Measurements from ENCODE around the gene ADK.
"Not testable (repeated sequence)": the region's sequence is repeated elsewhere in the genome, so short reads cannot be mapped to it uniquely, and the experiment has no call there.

The ADK gene

DNA sequence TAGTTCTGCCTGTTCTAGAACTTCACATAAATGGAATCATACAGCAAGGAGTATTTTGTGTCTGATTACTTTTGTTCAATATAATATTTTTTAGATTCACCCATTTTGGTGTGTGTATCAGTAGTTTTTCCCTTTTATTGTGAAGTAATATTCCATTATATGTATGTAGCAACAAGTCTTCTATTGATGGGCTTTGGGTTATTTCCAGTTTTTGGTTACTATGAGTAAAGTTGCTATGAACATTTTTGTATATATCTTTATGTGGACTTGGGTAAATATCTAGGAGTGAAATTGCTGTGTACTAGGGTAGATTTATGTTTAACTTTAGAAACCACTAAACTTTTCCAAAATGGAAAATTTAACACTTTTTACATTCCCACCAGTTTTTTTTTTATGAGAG, 35.7 kb downstream of the ADK start:
- DNase-seq (ENCODE audit: low read depth): no peak

DNA sequence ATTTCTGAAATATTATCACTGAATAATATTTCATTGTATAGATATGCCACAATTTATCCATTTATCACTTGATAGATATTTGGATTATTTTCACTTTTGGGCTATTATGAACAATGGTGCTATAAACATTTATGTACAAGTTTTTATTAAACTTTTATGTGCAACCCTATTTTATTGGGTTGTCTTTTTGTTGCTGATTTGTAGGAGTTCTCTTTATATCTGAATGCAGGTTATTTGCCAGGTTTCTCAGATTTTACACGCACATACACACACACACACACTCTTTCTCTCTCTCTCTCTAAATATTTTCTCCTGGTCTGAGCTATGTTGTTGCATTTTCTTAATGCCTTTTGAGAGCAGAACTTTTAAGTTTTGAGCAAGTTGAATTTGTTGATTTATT, 36.2 kb downstream of the ADK start:
- DNase-seq (ENCODE audit: low read depth): no peak

DNA sequence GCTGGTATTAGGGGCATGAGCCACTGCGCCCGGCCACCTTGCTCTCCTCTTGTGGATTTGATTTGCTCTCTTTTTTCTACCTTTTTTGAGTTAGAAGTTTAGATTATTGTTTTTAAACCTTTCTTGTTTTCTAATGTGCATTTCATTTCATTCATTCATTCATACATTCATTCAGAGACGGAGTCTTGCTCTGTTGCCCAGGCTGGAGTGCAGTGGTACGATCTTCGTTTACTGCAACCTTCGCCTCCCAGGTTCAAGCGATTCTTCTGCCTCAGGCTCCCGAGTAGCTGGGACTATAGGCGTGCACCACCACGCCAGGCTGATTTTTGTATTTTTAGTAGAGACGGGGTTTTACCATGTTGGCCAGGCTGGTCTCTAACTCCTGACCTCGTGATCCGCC, 37.6 kb downstream of the ADK start:
- DNase-seq (ENCODE audit: low read depth): not testable (repeated sequence)

DNA sequence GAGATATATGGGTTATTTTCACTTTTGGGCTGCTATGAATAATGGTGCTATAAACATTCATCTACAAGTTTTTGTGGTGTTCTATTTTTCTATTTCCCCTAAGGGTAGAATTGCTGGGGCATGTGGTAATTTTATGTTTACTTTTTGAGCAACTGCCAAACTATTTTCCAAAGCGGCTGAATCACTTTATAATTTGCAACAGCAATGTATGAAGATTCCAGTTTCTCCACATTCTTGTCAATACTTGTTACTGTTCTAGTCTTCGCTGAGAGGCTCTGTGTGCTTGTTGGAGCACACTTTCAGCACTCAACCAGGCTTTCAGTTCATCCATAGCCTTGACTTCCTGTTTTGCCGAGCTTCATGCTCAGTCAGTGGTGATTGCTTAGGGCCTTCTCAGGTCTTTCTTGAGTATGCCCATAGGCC, 39.0 kb downstream of the ADK start:
- no peak for DNase-seq (ENCODE audit: low read depth)

DNA sequence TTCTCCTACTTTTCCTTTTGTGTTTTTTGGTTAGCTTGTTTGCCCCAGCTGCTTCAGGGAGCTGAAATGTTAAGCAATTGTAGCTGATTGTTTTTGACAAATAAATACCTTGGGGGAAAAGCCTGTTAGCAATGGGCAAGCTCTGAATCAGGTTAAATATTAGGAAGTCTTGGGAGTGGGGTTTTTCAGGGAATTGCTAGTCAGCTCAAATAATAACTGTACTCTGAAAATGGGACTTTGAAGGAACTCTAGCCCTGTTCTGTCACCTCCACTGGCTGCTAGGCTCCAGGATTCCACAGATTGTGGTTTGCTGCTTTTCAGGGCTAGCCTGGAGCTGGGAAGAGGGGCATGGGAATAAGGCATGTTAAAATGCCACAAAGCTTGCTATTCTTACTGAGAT, 39.5 kb downstream of the ADK start:
- no peak for DNase-seq (ENCODE audit: low read depth)

DNA sequence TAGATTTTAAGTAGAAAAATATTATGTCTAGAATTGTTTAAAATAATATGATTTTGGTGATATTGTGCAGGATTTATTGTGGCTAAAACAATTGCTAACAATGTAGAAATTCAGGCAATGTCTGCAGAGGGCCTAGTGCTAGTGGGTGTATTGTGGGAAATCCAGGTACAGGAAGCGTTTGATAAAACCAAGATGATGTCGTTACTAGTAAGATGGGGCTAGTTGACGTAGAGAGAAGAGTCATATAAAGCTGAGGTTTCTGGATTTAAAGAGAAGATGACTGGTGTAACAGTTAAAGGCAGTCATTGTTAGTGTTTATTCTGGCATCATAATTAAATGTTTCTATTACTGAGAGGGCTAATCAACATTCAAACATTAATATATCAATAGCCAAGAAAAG, 43.5 kb downstream of the ADK start:
- no peak for DNase-seq (ENCODE audit: low read depth)

DNA sequence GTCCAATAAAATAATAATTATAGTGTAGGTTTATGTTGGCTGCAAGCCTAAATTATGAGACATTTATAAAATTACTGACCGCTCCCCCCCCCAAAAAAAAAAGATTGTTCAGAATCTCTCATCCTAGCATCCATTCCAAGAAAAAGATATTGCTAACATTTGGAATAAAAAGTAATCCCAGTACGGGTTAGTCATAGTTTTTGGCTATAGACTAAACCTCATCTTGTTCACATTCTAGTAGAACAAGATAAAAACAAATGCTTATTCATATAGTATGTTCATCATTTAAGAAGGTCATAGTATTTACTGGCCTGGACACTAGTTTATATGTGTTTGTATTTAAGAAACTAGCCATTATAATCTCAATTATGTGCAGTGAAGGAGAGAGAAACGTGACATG, 44.0 kb downstream of the ADK start:
- DNase-seq (ENCODE audit: low read depth): no peak

DNA sequence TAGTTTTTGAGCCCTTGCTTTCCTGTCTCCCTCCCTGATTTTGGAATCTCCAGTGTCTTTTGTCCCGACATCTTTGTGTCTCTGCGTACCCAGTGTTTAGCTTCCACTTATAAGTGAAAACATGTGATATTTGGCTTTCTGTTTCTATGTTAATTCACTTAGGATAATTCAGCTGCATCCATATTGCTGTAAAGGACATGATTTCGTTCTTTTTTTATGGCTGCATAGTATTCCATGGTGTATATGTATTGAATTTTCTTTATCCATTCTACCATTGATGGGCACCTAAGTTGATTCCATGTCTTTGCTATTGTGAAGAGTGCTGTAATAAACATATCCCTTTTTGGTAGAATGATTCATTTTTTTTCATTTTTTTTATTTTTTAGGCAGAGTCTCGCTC, 48.3 kb downstream of the ADK start:
- no peak for DNase-seq (ENCODE audit: low read depth)

DNA sequence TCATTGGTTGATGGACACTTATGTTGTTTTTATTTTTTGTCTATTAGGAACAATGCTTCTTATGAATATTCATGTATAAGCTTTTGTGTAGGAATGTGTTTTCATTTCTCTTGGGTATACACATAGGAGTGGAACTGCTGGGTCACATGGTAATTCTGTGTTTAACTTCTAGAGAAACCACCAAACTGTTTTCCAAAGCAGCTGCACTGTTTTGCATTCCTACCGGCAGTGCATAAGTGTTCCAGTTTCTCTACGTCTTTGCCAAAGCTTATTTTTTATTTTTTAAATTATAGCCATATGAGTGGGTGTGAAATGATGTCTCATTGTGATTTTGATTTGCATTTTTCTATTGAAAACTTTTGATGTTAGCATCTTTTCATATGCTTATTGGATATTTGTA, 51.3 kb downstream of the ADK start:
- no peak for DNase-seq (ENCODE audit: low read depth)

DNA sequence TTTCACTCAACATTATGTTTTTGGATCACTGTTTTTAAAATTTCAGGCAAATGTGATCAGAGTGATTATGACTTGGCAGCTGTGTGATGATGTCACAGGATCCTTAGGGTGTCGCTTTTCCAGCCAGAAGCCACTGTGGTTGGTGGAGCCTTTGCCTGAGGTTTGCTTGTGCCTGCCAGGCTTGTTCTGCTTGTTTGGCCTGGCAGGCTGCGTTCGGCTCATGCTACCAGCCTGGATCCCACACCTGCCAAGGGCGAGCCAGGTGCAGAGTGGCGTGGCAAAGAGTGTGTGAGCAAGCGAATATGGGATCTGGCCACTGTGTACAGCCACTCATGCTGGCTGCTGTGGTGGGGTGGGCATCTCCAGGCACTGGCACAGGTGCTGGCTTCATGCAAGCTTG, 55.7 kb downstream of the ADK start:
- DNase-seq (ENCODE audit: low read depth): no peak

DNA sequence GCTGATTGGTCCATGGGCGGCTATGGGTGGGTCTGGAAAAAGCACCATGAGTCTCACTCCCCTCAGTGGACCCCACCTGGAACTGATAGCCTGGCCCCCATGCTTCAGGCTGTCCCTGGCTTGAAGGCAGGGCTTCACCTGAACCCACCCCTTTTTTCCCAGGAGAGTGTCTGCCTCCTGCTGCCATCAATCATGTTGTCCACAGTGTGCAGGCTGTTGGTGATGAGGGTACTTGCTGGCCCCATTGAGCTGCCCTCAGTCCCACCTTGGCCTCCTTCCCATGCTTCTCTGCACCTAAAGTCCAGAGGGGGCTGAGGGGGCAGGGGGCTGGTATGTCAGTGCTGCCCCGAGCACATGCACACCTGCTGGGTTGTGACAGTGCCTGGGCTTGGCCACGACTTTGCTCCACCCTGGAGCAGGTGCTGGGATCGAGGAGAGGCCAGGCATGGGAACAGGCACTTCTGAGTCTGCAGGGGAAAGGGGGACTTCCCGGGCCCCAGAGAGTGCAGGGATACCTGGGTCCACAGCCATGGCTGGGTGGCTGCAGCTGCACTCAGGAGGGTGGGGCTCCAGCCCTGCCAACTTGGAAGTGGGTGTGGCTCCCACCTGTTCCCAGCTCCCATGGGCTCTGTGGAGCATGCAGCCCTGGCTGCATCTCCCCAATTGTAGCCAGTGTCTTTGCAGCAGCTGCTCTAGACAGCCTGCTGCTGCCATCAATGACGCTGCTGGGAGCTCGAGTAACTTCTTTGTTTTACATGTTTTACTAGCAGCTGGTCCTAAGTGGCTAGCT, 56.9 kb downstream of the ADK start:
- no peak for DNase-seq (ENCODE audit: low read depth)

DNA sequence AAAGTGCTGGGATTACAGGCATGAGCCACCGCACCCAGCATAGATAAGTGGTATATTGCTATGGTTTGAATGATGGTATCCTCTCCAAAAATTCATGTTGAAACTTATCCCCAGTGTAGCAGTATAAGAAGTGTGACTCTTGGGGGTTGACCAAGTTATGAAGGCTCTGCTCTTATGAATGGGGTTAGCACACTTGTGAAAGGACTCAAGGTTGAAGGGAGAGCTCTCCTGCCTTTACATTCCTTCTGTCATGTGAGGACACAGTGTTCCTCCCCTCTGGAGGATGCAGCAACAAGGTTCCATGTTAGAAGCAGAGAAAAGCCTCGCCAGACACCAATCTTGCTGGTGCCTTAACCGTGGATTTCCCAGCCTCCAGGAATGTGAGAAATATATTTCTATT, 58.0 kb downstream of the ADK start:
- no peak for DNase-seq (ENCODE audit: low read depth)

DNA sequence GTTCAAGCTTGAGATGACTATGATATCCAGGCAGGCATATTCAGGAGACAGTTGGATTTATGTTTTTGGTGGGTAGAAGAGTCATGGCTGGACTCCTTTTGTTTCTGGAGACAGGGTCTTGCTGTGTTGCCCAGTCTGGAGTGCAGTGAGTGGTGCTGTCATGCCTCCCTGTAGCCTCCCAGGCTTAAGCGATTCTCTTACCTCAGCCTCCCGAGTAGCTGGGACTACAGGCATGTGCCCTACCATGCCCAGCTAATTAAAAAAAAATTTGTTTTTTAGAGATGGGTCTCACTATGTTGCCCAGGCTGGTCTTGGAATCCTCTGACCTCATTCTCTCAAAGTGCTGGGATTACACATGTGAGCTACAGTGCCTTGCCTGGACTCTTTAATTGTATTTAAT, 62.0 kb downstream of the ADK start:
- no peak for DNase-seq (ENCODE audit: low read depth)

DNA sequence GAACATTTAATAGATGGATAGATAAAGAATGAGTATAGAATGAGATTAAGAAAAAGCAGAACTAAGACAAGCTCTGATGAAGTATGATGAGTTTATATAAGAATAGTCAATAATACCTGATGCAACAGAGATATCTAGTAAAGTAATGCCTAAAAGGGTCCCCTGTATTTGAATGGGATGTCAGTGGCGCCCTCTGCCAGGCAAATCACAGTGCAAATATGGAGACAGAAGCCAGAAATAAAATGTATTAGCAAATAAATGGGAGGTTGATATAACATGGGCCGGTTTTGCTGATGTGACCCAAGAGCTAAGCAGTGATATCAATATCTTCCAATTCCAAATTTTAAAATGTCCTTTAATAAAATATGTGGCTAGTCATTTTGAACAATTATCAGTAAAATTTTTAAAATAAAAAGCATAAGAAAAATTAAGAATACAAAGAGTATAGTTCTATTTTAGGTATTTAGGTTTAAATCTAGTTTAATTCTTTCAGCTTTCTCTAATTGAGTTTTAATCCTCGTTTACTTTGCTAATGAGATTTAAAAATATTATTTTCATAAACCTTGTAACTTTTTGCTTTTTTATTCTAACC, 62.6 kb downstream of the ADK start:
- peak; percentile 20 for DNase-seq (ENCODE audit: low read depth)

DNA sequence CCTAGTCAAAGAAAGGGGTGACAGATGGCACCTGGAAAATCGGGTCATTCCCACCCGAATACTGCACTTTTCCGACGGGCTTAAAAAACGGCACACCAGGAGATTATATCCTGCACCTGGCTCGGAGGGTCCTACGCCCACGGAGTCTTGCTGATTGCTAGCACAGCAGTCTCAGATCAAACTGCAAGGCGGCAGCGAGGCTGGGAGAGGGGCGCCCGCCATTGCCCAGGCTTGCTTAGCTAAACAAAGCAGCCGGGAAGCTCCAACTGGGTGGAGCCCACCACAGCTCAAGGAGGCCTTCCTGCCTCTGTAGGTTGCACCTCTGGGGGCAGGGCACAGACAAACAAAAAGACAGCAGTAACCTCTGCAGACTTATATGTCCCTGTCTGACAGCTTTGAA, 66.1 kb downstream of the ADK start:
- not testable (repeated sequence) for DNase-seq (ENCODE audit: low read depth)

DNA sequence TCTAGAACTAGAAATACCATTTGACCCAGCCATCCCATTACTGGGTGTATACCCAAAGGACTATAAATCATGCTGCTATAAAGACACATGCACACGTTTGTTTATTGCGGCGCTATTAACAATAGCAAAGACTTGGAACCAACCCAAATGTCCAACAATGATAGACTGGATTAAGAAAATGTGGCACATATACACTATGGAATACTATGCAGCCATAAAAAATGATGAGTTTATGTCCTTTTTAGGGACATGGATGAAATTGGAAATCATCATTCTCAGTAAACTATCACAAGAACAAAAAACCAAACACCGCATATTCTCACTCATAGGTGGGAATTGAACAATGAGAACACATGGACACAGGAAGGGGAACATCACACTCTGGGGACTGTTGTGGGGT, 71.4 kb downstream of the ADK start:
- DNase-seq (ENCODE audit: low read depth): not testable (repeated sequence)

DNA sequence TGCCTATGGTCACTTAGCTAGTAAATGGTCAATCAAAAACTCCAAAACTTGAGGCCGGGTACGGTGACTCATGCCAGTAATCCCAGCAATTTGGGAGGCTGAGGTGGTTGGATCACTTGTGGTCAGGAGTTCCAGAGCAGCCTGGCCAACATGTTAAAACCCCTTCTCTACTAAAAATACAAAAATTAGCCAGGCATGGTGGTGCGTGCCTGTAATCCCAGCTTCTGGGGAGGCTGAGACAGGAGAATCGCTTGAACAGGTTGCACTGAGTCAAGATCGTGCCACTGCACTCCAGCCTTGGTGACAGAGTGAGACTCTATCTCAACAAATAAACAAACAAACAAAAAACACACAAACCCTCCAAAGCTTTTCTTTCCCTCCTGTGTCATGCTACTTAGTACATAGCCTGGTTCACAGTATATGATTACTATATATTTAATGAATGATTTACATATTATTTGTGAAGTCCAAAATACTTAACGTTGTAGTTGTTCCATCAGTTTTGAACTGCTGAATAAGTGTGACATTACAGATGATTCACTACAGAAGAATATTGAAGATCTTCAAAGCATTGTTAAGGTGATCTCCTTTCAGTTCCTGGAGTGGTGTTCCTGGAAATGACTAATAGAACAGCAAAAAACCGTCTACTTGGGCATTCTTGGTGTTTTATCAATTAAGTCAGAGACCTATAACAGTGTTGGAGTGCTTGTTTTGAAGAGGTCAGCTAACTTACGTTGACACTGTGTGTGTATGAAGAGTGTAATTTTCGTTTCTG, 72.9 kb downstream of the ADK start:
- no peak for DNase-seq (ENCODE audit: low read depth)

DNA sequence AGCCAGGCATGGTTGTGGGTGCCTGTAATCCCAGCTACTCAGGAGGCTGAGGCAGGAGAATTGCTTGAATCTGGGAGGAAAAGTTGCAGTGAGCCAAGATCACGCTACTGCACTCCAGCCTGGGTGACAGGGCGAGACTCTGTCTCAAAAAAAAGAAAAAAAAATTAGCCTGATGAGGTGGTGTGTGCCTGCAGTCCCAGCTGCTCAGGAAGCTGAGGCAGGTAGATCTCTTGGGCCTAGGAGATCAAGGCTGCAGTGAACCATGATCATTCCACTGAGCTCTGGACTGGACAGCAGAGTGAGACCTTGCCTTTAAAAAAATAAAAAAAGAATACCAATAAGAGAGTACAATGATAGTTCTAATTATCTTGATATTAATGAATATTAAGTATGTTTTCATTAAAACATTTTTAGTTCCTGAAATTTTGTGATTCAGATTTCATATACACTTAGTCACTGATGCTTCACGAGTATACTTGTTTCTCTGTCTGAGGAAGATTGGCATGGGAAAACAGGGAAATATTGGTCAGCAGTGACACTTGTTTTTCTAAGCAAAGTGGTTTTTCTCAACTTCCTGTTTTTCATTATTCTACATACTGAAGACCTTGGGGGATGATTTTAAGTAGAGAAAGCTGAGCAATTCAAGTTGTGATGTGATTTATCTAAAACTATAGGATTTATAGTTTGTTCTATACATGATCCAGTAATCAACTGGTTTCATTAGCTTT, 76.8 kb downstream of the ADK start:
- no peak for DNase-seq (ENCODE audit: low read depth)

DNA sequence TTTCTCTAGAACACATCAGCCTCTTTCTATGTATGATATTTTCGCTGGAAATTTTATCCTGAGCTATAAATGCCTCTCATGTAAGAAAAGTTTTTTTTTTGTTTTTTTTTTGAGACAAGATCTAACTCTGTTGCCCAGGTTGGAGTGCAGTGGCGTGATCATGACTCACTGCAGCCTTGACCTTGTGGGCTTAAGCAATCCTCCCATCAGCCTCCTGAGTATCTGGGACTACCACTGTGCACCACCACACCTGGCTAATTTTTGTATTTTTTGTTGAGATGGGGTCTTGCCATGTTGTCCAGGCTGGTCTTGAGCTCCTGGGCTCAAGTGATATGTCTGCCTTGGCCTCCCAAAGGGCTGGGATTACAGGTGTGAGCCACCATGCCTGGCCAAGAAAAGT, 80.4 kb downstream of the ADK start:
- no peak for DNase-seq (ENCODE audit: low read depth)

DNA sequence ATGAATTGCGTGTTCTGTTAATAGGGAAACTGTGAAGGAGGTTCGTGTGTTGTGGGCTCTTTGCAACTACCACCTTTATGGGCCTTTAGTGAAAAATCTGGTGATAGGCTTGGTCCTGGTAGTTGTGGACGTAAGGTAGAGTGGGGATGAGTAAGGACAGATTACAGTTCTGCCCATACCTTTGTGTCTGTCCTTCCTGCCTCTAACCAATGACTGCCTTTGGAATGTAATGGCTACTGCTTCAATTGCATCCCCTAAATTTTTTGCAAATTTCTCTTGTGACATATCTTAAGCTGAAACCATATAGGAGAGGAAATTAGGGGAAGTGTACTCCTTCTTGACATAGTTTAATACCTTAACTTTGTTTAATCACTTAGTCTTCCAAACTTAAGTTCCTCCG, 82.3 kb downstream of the ADK start:
- DNase-seq (ENCODE audit: low read depth): no peak

DNA sequence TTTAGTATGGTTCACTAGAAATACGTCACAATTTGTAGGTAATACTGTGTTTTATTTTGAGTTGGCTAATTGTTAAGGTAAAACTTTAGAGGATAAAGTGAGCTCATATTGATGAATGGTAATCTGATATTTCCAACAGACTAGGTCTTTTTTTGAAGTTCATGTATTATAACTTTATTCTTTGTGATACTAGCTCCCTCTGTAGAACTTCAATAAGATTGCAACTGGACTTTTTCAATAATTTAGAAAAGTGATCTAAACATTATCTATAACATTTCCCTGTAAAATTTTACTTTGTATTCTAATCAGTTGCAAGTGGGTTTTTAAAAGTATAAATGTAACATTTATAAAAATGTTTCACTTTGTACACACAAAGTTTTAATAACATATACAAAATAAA, 83.5 kb downstream of the ADK start:
- no peak for DNase-seq (ENCODE audit: low read depth)

DNA sequence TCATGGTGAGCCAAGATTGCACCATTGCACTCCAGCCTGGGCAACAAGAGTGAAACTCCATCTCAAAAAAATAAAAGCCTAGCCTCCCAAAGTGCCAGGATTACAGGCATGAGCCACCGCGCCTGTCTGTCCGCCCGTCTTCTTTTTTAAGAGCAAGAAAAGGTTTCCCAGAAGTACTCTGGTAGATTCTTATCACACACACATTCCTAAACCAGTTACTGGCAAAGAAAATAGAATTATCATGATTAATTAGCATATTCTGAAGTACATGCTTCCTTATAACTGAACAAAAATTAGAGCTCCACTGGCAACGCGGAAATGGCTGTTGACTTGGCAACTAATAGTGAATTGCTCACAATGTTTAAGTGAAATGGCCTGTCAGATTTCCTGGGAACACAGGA, 87.0 kb downstream of the ADK start:
- no peak for DNase-seq (ENCODE audit: low read depth)

DNA sequence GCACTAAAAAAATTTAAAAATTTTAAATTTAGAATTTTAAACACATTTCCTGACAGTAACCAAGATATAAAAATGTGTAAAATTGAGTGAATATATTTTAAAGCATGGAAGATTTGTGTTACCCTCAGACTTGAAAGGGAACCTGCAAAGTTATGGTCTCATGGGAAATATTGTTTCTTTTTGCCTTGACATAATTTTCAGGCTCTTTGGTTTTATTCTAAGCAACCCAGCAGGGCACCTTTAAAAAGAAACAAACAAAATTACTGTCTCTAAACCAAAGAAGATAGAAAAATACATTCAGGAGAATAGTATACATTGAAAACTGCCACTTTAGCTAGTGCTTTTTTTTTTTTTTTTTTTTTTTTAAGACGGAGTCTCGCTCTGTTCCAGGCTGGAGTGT, 87.5 kb downstream of the ADK start:
- no peak for DNase-seq (ENCODE audit: low read depth)
